Glutamatergic neuron (in vitro differentiated cells): Measurements from ENCODE around the gene TUNAR. TPM values are rescaled to one million over a fixed set of nuclear protein-coding genes. Genes with fewer than 3 reads are reported as not detected.
"Not testable (repeated sequence)": the region's sequence is repeated elsewhere in the genome, so short reads cannot be mapped to it uniquely, and the experiment has no call there.

Source experiments
- DNase-seq: peaks from one replicate; pipeline ENCODE4 v3.0.0; 2022
- H3K27ac Mint-ChIP-seq: one replicate; pipeline ENCODE4 v1.8.0; 2020; ENCODE audit warnings: mild to moderate bottlenecking, mixed read lengths, inconsistent platforms; ENCODE audit not compliant: unreplicated experiment
- H3K27me3 Mint-ChIP-seq: one replicate; pipeline ENCODE4 v1.8.0; 2020; ENCODE audit warnings: mild to moderate bottlenecking, moderate library complexity, mixed read lengths, inconsistent platforms; ENCODE audit not compliant: unreplicated experiment
- H3K36me3 Mint-ChIP-seq: one replicate; pipeline ENCODE4 v1.8.0; 2020; ENCODE audit warnings: mild to moderate bottlenecking, mixed read lengths, inconsistent platforms; ENCODE audit not compliant: unreplicated experiment
- H3K4me1 Mint-ChIP-seq: one replicate; pipeline ENCODE4 v1.8.0; 2020; ENCODE audit warnings: mild to moderate bottlenecking, low read depth, mixed read lengths, inconsistent platforms; ENCODE audit not compliant: unreplicated experiment
- H3K4me3 Mint-ChIP-seq: one replicate; pipeline ENCODE4 v1.8.0; 2020; ENCODE audit warnings: mild to moderate bottlenecking, mixed read lengths, inconsistent platforms; ENCODE audit not compliant: unreplicated experiment
- H3K9me3 Mint-ChIP-seq: one replicate; pipeline ENCODE4 v1.8.0; 2020; ENCODE audit warnings: mild to moderate bottlenecking, moderate library complexity, mixed read lengths, inconsistent platforms; ENCODE audit not compliant: unreplicated experiment
- total RNA-seq: library from RNA; stranded (reverse); fragmentation: NEBNext Ultra II Directional; extraction: Animal tissue kit (Norgen Biotek cat#: 25700); gene quantifications from one replicate; pipeline ENCODE4 v1.2.1, GENCODE V29; 2021; ENCODE audit not compliant: unreplicated experiment
- TF ChIP-seq, protein P1 (sequence below): fragments of 200-600 bp; sonication (generic); IDR thresholded peaks from one replicate; pipeline ENCODE4 v1.5.0; 2021; ENCODE audit not compliant: partially characterized antibody, unreplicated experiment

The TUNAR gene
- total RNA-seq, 1 donor from 2014 or later, result 16.2 TPM

DNA sequence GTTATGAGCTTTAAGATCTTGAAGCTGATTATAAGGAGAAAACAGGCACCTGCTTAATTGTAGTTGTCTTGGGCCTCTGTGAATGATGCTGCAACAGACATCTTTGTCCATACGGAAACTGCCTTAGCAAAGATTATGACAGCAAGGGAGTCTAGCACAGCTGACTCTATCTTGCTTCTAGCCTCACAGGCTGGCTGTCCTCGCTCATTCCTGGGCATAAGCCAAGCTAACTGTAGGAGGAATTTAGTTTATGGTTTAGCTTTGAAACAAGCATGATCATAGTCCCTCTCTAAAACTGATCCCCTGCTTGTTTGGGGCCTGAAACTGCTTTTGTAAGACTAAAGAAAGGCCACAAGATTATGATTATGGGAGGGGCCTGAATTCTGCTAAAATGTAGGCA lies 88.3 kb downstream of the TUNAR start:
- H3K4me1 Mint-ChIP-seq, result no peaks in the 10 kb centered on the region
- H3K9me3 Mint-ChIP-seq, result peaks cover 4% of the 10 kb centered on the region
- peaks cover 2% of the 10 kb centered on the region for H3K27me3 Mint-ChIP-seq
- TF ChIP-seq, protein P1, sequence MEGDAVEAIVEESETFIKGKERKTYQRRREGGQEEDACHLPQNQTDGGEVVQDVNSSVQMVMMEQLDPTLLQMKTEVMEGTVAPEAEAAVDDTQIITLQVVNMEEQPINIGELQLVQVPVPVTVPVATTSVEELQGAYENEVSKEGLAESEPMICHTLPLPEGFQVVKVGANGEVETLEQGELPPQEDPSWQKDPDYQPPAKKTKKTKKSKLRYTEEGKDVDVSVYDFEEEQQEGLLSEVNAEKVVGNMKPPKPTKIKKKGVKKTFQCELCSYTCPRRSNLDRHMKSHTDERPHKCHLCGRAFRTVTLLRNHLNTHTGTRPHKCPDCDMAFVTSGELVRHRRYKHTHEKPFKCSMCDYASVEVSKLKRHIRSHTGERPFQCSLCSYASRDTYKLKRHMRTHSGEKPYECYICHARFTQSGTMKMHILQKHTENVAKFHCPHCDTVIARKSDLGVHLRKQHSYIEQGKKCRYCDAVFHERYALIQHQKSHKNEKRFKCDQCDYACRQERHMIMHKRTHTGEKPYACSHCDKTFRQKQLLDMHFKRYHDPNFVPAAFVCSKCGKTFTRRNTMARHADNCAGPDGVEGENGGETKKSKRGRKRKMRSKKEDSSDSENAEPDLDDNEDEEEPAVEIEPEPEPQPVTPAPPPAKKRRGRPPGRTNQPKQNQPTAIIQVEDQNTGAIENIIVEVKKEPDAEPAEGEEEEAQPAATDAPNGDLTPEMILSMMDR, result no peak
- H3K36me3 Mint-ChIP-seq, result peaks cover 6% of the 10 kb centered on the region
- H3K27ac Mint-ChIP-seq, result no peak overlapping the region
- DNase-seq, result no peak
- no peak overlapping the region for H3K4me3 Mint-ChIP-seq

DNA sequence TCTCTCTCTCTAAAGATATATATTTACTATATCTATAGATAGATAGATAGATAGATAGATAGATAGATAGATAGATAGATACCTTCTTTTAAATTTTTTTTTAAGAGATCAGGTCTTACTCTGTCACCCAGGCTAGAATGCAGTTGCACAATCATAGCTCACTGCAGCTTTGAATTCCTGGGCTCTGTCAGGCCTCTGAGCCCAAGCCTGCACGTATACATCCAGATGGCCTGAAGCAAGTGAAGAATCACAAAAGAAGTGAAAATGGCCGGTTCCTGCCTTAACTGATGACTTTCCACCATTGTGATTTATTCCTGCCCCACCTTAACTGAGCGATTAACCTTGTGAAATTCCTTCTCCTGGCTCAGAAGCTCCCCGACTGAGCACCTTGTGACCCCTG lies 91.4 kb downstream of the TUNAR start:
- not testable (repeated sequence) for H3K27me3 Mint-ChIP-seq, H3K4me3 Mint-ChIP-seq, DNase-seq, H3K27ac Mint-ChIP-seq, H3K36me3 Mint-ChIP-seq, H3K9me3 Mint-ChIP-seq, H3K4me1 Mint-ChIP-seq

Other genes starting within 250 kb of the TUNAR start
- not detected for gene TCL1B, start 190.4 kb upstream of the TUNAR start, total RNA-seq
- gene TCL1A, start 162.7 kb upstream of the TUNAR start, total RNA-seq, result not detected
- gene C14orf132, start 162.5 kb downstream of the TUNAR start, total RNA-seq, result 552 TPM